GM18907 (cell line): ENCODE measurements around the gene CFL1.

Experiments
- ATAC-seq: cut with Tn5 transposase; IDR thresholded peaks from one replicate; pipeline ENCODE4 v1.9.1; 2021; ENCODE audit warnings: mild to moderate bottlenecking, moderate library complexity; ENCODE audit not compliant: unreplicated experiment

Gene CFL1

DNA sequence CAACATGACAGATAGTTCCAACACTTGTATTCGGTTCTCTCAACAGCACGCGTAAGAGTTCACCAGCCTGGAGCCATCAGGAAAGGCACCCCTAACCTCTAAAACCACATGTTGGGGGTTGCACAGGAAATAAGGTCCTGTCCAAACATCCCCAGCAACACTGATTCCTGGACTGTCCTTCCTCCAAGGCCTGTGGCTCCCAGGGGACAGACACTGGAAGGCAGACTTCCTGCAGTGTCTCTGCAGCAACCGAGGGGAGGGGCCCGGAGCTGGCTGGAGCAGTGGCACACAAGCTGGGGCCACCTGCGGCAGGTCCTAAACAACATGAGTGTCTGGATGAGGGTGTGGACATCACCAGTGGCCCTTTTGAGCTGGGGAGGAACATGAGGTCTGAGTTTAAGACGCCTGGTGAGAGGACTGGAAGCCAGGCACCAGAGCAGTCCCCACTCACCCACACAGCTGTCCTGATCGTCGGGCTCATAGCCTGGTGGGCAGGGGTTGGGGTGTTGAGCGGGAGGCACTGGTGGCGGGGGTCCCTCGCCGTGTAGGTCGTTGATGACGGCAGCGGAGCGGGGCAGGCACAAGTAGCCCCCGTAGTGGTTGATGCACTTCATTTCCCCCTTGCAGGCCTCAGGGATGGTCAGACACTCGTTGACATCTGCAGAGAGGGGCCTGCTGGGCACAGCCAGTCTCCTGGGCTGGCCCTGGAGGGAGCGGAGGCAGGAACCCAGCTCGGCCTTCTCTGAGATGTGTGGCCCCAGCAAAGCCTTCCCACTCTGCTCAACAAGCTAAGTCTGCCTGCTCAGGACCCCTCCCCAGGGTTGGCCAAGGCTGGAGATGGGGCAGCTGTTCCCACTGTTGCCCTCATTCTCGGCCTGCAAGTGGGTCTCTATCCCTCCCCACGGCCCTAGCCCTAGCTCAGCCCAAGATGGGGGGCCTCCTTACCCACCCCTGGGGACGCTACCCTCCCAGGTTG, 13.0 kb upstream of the CFL1 start:
- no peak for ATAC-seq

DNA sequence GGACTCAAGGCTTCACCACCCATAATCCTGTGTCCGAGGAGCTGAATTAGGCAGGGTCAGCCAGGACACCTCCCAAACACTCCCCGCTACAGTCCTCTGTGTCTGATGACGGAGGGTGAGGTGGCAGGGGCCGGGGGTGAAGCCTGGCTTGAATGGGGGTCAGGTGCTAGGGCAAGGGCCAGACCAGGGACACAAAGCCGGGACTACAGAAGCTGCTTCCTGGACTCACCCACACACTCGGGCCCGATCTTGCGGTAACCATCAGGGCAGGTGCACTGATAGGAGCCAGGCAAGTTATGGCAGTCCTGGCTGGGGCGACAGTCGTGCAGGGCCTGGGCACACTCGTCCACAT, 12.3 kb upstream of the CFL1 start:
- ATAC-seq, result no peak

DNA sequence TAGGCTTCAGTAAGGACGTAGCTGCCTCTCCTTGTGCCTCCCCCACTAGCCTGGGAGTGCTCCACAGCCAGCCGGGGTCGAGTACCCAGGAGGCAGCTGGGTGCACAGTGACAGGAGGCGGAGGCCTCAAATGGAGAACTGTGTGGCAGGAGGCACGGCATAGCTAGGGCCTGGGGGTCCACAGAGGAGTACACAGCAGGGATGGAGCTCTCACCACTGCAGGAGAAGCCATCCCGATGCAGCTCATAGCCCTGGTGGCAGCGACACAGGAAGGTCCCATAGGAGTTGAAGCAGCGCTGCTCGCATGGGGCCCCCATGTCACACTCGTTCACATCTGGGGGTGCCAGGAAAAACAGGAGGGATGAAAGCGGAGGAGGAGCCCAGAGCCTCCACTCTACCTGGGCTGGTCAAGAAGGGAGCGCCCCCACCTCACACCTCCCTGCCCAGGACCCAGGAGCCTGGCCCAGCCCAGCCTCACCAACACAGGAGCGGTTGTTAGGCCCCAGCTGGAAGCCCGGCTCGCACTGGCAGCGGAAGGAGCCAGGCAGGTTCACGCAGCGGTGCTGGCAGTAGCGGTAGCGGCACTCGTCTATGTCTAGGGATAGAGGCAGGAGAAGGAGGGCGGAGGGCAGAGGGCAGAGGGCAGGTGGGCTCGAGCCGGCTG, 11.8 kb upstream of the CFL1 start:
- no peak for ATAC-seq

DNA sequence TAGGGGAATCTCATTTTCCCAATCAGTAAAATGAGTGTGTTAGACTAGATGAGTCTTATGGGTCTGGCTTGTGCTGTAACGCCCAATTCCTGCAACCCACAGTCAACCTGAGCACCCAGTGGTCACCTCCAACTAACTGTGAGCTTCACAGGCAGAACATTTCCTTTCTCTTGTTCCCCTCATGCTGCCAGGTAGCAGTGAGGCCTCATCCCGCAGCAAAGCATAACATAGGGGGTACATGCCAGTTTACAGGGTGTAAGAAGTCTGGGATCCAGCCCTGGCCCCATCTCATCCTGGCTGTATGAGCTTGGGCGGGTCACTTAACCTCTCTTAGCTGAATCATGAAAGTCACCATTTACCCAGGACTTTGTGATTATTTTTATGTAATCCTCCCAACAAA, 10.9 kb upstream of the CFL1 start:
- ATAC-seq, result no peak

DNA sequence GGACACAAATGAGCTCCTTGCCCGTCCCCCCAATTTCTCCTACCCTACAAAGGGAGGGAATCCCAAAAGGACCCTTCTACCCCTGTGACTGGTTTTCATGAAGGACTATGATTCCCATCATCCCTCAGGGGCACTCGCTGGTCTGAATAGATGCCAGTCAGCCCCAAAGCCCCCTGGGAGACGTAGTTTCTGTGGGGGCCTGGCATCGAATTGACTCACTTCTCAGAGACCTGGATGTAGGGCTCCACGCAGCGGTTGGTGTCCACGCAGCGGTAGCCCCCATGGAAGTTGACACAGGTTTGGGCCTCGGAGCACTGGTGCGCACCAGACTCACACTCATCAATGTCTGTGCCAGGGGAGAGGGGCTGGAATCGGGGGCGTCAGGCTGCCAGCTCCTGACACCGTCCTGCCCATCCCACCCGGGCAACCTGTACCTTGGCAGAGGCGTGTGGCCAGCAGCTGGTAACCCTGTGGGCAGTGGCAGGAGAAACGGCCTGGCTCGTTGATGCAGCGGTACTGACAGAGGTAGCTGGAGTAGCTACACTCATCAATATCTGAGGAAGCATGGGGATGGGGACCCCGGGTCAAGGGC, 10.2 kb upstream of the CFL1 start:
- ATAC-seq, result no peak

DNA sequence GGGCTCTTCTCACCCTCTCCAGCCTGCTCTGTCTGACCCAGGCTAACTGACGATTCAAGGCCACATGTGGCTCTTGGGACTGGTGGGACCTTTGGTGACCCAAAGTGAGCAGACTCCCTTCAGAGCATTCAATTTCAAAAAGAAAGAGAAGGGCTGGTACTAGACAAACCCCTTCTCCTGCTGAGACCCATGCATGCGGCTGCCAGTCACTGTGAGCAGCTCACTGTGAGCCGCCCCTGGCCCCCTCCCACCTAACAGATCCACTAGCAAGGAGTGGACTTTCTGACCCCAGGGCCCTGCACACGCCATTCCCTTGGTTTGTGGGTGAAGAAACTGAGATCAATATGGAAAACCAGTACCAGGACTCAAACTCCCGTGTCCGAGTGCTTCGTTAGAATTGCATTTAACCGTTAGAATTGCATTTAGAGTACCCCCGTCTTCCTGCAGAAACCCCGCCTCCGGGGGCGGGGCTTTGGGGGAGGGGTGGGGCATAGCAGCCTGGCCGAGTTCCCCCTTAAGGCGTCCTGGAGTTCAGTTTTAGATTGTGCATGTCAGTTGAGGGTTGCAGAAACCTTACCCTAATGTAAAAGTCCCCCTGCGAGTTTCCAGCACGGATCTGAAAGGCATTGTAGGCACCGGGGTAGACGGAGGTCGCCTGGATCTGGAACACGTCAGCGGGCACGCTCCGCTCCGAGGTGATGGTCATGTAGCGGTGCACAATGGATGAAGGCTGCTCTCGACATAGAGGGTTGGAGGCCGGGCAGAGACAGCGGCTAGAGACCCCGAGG, 9.5 kb upstream of the CFL1 start:
- ATAC-seq, result no peak

DNA sequence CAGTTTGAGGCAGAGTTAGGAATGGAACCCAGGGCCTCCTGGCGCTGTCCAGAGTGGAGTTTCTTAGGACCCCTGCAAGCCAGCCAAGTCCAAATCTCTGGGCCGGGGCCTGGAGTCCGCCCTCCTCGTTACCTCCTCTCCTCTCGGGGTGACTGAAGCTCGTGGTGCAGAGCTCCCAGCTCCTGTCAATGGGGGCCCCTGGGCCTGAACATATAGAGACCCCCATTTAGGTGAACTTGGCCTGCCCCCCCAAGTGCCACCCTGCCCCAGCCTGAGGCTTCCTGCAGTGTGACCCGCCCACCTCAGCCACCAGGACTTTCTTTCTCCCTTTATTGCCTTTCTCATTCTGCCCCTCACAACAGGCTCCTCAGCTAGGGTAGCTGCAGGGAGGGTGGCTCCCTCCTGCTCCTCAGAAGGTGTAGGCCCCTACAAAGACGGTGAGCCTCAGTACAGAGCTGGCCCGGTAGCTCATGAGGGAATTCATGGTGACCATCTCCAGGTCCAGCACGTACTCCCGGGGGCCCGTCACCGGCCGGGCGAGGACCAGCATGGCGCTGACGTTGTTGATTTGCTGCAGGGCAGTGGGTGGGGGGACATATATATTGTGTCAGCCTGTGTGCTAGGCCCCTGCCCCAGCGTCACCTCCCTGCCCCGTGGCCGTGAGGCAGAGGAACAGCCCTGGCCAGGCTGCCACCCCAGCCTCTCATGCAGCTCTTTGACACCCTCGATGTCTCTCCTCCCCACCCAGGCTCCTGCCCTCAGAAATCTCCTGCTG, 8.7 kb upstream of the CFL1 start:
- ATAC-seq, result no peak

DNA sequence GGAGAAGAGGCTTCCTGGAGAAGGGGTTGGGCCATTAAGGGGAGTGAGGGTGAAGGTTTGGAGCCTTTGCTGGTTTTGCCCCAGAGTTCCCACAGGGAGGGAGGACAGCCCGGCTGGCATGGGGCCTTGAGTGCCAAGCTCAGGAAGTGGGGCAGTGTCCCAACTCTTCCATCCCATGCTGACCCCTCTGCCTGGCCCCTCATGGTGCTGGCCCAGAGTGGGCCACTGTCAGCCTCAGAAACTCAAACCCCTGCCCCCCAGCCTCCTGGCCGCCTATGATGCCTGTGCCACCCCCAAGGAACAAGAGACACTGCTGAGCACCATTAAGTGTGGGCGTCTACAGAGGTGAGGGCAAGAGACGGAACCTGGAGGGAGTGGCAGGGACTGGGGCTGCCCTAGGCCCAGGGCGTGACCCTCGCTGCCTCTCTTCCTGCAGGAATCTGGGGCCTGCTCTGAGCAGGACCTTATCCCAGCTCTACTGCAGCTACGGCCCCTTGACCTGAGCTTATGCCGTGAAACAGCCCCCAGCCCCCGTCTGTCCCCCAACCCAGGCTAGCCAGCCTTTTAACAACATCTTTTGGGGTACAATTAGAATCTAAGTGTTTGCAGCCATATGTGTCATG, 7.7 kb upstream of the CFL1 start:
- no peak for ATAC-seq

DNA sequence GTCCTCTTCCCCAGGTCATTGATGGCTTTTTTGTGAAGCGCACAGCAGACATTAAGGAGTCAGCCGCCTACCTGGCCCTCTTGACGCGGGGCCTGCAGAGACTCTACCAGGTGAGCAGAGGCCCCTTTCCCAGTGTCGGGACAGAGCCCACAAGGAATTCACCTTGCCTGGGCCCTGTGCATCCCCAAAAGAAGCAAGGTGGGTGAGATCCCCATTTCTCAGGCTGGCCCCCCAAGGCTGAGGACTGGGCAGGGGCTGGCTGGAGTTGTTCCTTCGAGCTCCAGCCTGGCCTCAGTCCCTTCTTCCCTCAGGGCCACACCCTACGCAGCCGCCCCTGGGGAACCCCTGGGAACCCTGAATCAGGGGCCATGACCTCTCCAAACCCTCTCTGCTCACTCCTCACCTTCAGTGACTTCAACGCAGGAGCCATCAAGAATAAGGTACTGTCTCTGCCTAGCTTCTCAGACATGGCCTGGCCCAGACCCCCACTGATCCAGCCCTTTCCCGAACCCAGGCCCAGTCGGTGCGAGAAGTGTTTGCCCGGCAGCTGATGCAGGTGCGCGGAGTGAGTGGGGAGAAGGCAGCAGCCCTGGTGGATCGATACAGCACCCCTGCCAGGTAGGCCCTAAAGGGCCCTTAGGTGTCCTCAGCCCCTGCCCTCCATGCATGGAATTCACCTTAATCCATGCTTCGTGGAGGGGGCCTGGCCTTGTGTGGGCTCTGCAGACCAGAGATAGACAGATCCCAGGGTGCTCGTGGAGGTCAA, 6.9 kb upstream of the CFL1 start:
- no peak for ATAC-seq

DNA sequence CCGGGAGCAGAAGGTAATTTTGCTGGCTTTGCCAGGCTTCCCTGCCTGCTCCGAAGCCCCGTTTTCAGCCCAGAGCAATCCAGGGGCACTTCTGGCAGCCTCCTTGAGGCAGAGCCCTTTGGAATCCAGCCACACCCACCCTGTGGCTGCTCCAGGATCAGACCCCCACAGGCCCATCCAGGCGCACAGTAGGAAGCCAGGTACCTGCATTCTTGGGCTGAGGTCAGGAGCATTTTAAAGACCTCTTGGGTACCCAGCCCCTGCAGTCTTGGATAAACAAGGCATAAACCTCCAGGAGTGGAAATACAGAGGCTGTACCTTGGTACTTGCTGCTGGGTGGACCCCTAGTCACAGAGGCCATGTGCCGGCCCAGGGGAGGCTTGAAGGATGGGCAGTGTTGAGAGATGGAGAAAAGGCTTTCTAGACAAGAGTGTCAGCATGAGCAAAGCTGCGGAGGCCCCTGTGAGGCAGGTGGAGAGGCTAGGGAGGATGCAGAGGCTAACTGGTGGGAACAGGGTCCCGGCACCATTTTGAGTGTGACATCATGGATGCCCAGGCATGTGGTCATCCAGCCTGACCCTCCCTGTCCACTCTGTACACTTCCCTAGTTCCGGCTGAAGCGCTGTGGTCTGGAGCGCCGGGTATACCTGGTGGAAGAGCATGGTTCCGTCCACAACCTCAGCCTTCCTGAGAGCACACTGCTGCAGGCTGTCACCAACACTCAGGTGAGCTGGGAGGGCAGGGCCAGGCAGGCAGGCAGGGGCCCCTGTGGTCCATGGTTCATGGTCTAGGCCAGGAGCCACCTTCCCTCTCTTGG, 6.1 kb upstream of the CFL1 start:
- ATAC-seq, result no peak

DNA sequence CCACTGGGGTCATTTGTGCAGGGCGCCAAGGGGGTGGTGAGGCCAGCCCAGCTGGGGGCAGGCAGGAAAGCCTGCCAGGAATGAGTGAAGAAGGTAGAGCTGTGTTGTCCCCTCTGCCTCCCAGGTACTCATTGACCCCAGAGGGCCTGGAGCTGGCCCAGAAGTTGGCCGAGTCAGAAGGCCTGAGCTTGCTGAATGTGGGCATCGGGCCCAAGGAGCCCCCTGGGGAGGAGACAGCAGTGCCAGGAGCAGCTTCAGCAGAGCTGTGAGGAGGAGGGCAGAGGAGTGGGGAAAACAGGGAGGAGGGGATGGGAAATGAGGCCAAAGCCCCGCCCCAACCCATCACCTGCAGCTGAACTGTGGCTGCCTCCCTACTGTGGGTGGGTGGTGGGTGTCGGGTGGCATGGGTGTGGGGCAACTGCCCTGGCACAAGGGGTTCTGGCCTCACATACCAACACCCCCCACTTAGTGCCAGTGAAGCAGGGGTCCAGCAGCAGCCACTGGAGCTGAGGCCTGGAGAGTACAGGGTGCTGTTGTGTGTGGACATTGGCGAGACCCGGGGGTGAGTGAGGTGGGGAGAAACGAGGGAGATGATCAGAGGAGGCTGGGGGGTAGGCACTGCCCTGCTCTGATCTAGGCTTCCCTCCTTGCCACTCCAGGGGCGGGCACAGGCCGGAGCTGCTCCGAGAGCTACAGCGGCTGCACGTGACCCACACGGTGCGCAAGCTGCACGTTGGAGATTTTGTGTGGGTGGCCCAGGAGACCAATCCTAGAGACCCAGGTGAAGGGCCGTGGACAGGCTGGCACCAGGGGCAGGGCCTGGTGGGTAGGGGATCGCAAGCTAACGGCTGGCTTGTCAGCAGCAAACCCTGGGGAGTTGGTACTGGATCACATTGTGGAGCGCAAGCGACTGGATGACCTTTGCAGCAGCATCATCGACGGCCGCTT, 5.2 kb upstream of the CFL1 start:
- ATAC-seq, result no peak

DNA sequence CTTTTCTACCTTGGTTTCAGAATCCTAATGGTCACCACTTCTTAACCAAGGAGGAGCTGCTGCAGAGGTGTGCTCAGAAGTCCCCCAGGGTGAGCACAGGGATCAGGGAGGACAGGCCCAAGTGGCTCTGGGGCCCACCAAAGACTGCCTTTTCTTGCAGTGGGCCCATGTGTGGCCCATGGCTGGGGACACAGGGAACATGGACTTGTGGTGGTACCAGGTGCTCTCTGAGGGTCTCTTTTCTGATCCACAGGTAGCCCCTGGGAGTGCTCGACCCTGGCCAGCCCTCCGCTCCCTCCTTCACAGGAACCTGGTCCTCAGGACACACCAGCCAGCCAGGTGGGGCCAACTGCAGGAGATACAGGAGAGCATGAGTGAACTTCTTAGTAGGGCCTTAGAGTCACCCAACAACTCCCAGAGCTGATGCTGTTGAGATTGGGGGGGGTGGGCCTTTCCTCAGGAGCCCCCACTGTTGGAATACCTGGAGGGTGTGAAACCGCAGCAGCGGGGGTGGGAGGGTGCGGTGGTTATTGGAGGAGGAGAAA, 4.3 kb upstream of the CFL1 start:
- ATAC-seq, result no peak

DNA sequence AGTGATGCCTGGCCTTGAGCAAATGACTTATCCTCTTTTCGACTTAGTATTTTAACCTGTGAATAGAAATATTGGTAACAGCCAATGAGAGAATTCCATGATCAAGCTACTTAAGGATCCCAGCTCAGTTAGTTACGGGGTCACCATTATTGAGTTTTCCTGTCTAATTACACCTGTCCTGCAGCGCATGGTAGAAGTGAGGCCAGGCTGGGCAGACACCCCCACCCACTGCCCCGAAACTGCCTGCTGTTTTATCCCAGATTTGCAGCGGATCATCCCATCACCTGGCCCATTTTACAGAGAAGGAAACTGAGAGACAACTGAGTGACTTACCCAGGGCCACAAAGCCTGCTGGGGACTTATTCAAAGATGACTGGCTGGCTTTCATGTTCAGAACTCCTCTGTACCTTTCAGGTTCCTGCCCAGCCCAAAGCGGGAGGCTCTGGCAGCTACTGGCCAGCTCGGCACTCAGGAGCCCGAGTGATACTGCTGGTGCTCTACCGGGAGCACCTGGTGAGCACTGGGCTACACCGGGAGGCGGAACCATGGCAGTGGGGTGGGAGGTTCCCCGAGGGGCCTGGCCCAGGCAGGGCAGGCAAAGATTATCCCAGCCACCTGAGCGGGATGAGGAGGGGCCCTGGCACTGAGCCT, 3.7 kb upstream of the CFL1 start:
- no peak for ATAC-seq

DNA sequence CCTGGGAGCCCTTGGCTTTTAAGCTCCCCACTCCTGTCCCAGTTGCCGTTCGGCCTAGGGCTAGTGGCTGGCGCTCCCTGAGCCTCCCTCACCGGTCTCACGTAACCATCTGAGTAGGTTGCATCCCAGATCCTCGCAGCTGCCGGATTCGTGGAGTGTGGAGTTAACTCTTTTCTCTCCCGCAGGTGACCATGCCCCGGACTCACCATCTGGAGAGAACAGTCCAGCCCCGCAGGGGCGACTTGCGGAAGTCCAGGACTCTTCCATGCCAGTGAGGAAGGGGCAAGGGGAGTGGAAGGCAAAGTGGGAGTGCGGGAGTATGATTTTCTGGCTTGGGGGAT, 3.2 kb upstream of the CFL1 start:
- no peak for ATAC-seq

DNA sequence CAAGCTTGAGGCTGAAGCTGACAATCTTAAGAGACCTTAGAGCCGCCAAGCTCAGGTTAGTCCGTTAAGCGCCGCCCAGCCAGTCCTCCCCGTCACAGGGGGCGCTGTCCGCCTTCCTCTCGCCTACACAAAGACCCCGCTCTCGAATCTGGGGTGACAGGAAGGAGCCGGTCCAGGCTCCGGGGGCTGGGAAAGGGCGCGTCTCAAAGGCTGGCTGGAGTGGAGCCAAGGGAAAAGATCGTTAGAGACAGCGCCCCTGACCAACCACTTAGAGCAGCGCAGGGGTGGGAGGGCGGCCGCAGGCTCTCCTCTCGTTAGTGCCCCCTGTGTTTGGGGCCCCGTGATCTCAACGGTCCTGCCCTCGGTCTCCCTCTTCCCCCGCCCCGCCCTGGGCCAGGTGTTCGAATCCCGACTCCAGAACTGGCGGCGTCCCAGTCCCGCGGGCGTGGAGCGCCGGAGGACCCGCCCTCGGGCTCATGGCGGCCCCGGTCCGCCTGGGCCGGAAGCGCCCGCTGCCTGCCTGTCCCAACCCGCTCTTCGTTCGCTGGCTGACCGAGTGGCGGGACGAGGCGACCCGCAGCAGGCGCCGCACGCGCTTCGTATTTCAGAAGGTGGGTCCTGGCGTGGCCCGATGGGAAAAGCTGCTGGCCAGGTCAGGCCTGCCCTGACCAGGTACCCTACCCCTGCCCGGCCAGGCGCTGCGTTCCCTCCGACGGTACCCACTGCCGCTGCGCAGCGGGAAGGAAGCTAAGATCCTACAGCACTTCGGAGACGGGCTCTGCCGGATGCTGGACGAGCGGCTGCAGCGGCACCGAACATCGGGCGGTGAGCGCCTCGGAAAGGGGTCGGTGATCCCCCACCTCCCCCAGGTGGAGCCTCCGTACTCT, 2.5 kb upstream of the CFL1 start, which contains the start of gene MUS81:
Gene MUS81 (plus strand): TSS at position 156 of the 887 bp plus-strand sequence. CDS start 321 bp downstream, at position 477.
- peak; percentile 34 for ATAC-seq
